ENCODE data around the gene KDM5D. TPM values are rescaled to one million over a fixed set of nuclear protein-coding genes. Genes with fewer than 3 reads are reported as not detected.

KDM5D gene
- 32.9 TPM for total RNA-seq

- H3K4me3 ChIP-seq (ENCODE audit: low read length in 3 of 3): peak within 1 kb of the TSS in 2 of 3 donors; percentile 79 to 88
Measured at GRCh38 chrY:19744381-19745378, at the start of gene KDM5D. Gene KDM5D, minus strand, starts transcription at chrY:19744726. Its CDS starts 192 bp downstream, at chrY:19744534.

DNA sequence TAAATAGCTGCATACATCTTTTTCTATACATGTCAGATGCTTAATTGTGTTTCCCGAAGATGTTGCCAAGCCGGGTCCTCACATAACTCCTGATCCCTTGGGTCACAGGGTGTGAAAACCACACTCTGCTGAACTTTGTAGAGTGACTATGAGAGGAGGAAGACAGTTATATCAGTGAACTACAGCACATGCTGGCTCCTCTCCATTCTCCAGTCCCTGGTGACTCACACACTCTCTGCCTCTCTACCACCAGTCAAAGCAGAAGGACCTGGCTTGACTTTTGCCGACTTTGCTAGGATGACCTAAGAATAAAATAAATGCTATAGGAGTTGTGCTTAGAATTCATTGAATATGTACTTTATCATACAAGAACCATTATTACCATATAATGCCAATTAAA is 23.8 kb upstream of the KDM5D start:
- no peaks in the 10 kb centered on the region for H3K9me3 ChIP-seq (ENCODE audit: control insufficient read depth in 3 of 3, low read length in 3 of 3)
- no peaks in the 10 kb centered on the region for H3K27me3 ChIP-seq (ENCODE audit: control insufficient read depth in 3 of 3, insufficient read depth in 3 of 3, low read length in 3 of 3)
- no peaks in the 10 kb centered on the region for H3K36me3 ChIP-seq (ENCODE audit: control insufficient read depth in 3 of 3, insufficient read depth in 3 of 3, low read length in 3 of 3)
- no peak overlapping the region for H3K9ac ChIP-seq (ENCODE audit: low read depth in 1 of 3, low read length in 3 of 3)
- no peak overlapping the region for H3K4me3 ChIP-seq (ENCODE audit: low read length in 3 of 3)
- H3K27ac ChIP-seq (ENCODE audit: low read depth, low read length): no peak overlapping the region
- H3K4me1 ChIP-seq (ENCODE audit: control insufficient read depth in 3 of 3, insufficient read depth in 3 of 3, low read length in 3 of 3): no peaks in the 10 kb centered on the region

More at GRCh38 chrY:19744381-19745378, at the start of gene KDM5D:
- H3K4me1 ChIP-seq (ENCODE audit: control insufficient read depth in 3 of 3, insufficient read depth in 3 of 3, low read length in 3 of 3): peaks cover 0 to 2% (median 0%) of the 10 kb centered on the region in 3 donors
- H3K27me3 ChIP-seq (ENCODE audit: control insufficient read depth in 3 of 3, insufficient read depth in 3 of 3, low read length in 3 of 3): no peaks in the 10 kb centered on the region
- H3K9ac ChIP-seq (ENCODE audit: low read depth in 1 of 3, low read length in 3 of 3): peak within 1 kb of the TSS in 2 of 3 donors; percentile 78 to 95
- no peak within 1 kb of the TSS for H3K27ac ChIP-seq (ENCODE audit: low read depth, low read length)
- peaks cover 0 to 11% (median 7%) of the 10 kb centered on the region in 3 donors for H3K36me3 ChIP-seq (ENCODE audit: control insufficient read depth in 3 of 3, insufficient read depth in 3 of 3, low read length in 3 of 3)
- H3K9me3 ChIP-seq (ENCODE audit: control insufficient read depth in 3 of 3, low read length in 3 of 3): no peaks in the 10 kb centered on the region

DNA sequence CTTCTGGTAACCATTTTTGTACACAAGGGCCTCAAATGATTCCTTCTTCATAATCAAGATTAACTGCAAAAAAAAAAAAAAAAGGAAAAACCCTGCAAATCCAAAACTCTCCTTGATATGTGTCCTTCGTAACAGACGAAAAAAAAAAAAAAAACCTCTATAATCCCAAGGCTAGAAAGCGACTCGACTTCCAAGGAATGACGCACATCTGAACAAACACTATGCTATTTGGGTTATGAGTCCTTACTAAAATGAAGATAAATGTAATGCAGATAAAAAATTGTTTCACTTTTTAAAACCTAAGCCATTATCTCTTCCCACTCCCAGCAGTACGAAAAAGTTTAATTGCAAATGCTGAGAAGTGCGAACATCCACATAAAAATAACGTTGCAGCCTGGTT is 1.2 kb downstream of the KDM5D start:
- Histone ChIP-seq H3K9me3 (ENCODE audit: control insufficient read depth in 3 of 3, low read length in 3 of 3) (no peaks in the 10 kb centered on the region), H3K9ac (ENCODE audit: low read depth in 1 of 3, low read length in 3 of 3) (peak overlapping the region in 2 of 3 donors; percentile 4 to 78), H3K4me3 (ENCODE audit: low read length in 3 of 3) (peak overlapping the region in 2 of 3 donors; percentile 79 to 88), H3K36me3 (ENCODE audit: control insufficient read depth in 3 of 3, insufficient read depth in 3 of 3, low read length in 3 of 3) (peaks cover 0 to 18% (median 10%) of the 10 kb centered on the region in 3 donors), H3K4me1 (ENCODE audit: control insufficient read depth in 3 of 3, insufficient read depth in 3 of 3, low read length in 3 of 3) (peaks cover 0 to 2% (median 0%) of the 10 kb centered on the region in 3 donors), H3K27me3 (ENCODE audit: control insufficient read depth in 3 of 3, insufficient read depth in 3 of 3, low read length in 3 of 3) (no peaks in the 10 kb centered on the region), H3K27ac (ENCODE audit: low read depth, low read length) (no peak overlapping the region)

DNA sequence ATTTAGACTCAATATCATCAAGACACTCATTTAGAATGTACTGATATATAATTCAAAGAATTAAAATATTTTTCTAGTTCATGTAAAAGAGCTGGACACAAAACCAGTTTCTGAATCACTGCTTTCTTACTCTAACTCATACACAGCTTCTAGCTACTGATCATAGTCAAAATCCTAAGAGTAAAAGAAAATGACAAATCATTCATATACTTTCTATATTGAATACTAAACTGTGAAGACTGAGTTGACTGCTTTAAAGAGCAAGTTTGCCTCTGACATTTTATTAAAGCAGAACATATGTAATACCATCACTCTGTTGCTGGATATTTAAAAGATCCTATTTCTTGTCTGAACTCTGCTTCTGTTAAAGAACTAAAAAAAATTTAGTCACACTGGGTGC is 2.4 kb downstream of the KDM5D start:
- H3K4me1 ChIP-seq (ENCODE audit: control insufficient read depth in 3 of 3, insufficient read depth in 3 of 3, low read length in 3 of 3): peaks cover 0 to 2% (median 0%) of the 10 kb centered on the region in 3 donors
- no peak overlapping the region for H3K4me3 ChIP-seq (ENCODE audit: low read length in 3 of 3)
- H3K36me3 ChIP-seq (ENCODE audit: control insufficient read depth in 3 of 3, insufficient read depth in 3 of 3, low read length in 3 of 3): peaks cover 0 to 18% (median 10%) of the 10 kb centered on the region in 3 donors
- no peak overlapping the region for H3K27ac ChIP-seq (ENCODE audit: low read depth, low read length)
- H3K9ac ChIP-seq (ENCODE audit: low read depth in 1 of 3, low read length in 3 of 3): no peak overlapping the region
- no peaks in the 10 kb centered on the region for H3K27me3 ChIP-seq (ENCODE audit: control insufficient read depth in 3 of 3, insufficient read depth in 3 of 3, low read length in 3 of 3)
- no peaks in the 10 kb centered on the region for H3K9me3 ChIP-seq (ENCODE audit: control insufficient read depth in 3 of 3, low read length in 3 of 3)

- no peaks in the 10 kb centered on the region for H3K27me3 ChIP-seq (ENCODE audit: control insufficient read depth in 3 of 3, insufficient read depth in 3 of 3, low read length in 3 of 3)
- peaks cover 0 to 35% (median 22%) of the 10 kb centered on the region in 3 donors for H3K36me3 ChIP-seq (ENCODE audit: control insufficient read depth in 3 of 3, insufficient read depth in 3 of 3, low read length in 3 of 3)
- no peak overlapping the region for H3K4me3 ChIP-seq (ENCODE audit: low read length in 3 of 3)
- H3K4me1 ChIP-seq (ENCODE audit: control insufficient read depth in 3 of 3, insufficient read depth in 3 of 3, low read length in 3 of 3): no peaks in the 10 kb centered on the region
- no peaks in the 10 kb centered on the region for H3K9me3 ChIP-seq (ENCODE audit: control insufficient read depth in 3 of 3, low read length in 3 of 3)
- H3K9ac ChIP-seq (ENCODE audit: low read depth in 1 of 3, low read length in 3 of 3): no peak overlapping the region
- H3K27ac ChIP-seq (ENCODE audit: low read depth, low read length): no peak overlapping the region
Measured at GRCh38 chrY:19734425-19734824, 10.1 kb downstream of the KDM5D start.

GRCh38 chrY:19717950-19718349 is 26.6 kb downstream of the KDM5D start:
- no peaks in the 10 kb centered on the region for H3K27me3 ChIP-seq (ENCODE audit: control insufficient read depth in 3 of 3, insufficient read depth in 3 of 3, low read length in 3 of 3)
- peaks cover 0 to 40% (median 28%) of the 10 kb centered on the region in 3 donors for H3K36me3 ChIP-seq (ENCODE audit: control insufficient read depth in 3 of 3, insufficient read depth in 3 of 3, low read length in 3 of 3)
- H3K4me1 ChIP-seq (ENCODE audit: control insufficient read depth in 3 of 3, insufficient read depth in 3 of 3, low read length in 3 of 3): no peaks in the 10 kb centered on the region
- no peak overlapping the region for H3K4me3 ChIP-seq (ENCODE audit: low read length in 3 of 3)
- no peak overlapping the region for H3K27ac ChIP-seq (ENCODE audit: low read depth, low read length)
- H3K9me3 ChIP-seq (ENCODE audit: control insufficient read depth in 3 of 3, low read length in 3 of 3): no peaks in the 10 kb centered on the region
- no peak overlapping the region for H3K9ac ChIP-seq (ENCODE audit: low read depth in 1 of 3, low read length in 3 of 3)

DNA sequence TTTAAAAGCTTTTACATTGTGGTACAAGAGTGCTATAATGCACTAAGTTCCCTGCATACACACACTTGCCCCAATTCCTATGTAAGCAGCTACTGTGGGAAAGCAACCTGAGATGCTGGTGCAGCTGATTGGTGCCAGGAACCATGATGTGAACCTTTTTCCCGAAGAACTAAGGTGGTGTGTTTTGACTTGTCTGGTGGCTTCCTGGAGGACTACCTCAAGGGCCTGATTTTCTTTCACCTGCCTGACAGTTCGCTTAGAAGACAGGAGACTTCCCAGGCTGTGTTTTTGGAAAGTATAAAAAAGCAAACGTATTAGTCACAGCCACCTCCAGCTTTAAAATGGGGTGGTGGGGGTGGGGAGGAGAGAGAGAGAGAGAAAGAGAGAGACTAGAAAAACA is 27.4 kb downstream of the KDM5D start:
- Histone ChIP-seq H3K9me3 (ENCODE audit: control insufficient read depth in 3 of 3, low read length in 3 of 3) (no peaks in the 10 kb centered on the region), H3K9ac (ENCODE audit: low read depth in 1 of 3, low read length in 3 of 3) (no peak overlapping the region), H3K4me3 (ENCODE audit: low read length in 3 of 3) (no peak overlapping the region), H3K4me1 (ENCODE audit: control insufficient read depth in 3 of 3, insufficient read depth in 3 of 3, low read length in 3 of 3) (no peaks in the 10 kb centered on the region), H3K27me3 (ENCODE audit: control insufficient read depth in 3 of 3, insufficient read depth in 3 of 3, low read length in 3 of 3) (no peaks in the 10 kb centered on the region), H3K36me3 (ENCODE audit: control insufficient read depth in 3 of 3, insufficient read depth in 3 of 3, low read length in 3 of 3) (peaks cover 0 to 41% (median 28%) of the 10 kb centered on the region in 3 donors), H3K27ac (ENCODE audit: low read depth, low read length) (no peak overlapping the region)

GRCh38 chrY:19715226-19715625 is 29.3 kb downstream of the KDM5D start:
- Histone ChIP-seq H3K27me3 (ENCODE audit: control insufficient read depth in 3 of 3, insufficient read depth in 3 of 3, low read length in 3 of 3) (no peaks in the 10 kb centered on the region), H3K4me3 (ENCODE audit: low read length in 3 of 3) (no peak overlapping the region), H3K4me1 (ENCODE audit: control insufficient read depth in 3 of 3, insufficient read depth in 3 of 3, low read length in 3 of 3) (no peaks in the 10 kb centered on the region), H3K9ac (ENCODE audit: low read depth in 1 of 3, low read length in 3 of 3) (no peak overlapping the region), H3K27ac (ENCODE audit: low read depth, low read length) (no peak overlapping the region), H3K36me3 (ENCODE audit: control insufficient read depth in 3 of 3, insufficient read depth in 3 of 3, low read length in 3 of 3) (peaks cover 0 to 39% (median 20%) of the 10 kb centered on the region in 3 donors), H3K9me3 (ENCODE audit: control insufficient read depth in 3 of 3, low read length in 3 of 3) (no peaks in the 10 kb centered on the region)

- H3K27me3 ChIP-seq (ENCODE audit: control insufficient read depth in 3 of 3, insufficient read depth in 3 of 3, low read length in 3 of 3): no peaks in the 10 kb centered on the region
- no peak overlapping the region for H3K4me3 ChIP-seq (ENCODE audit: low read length in 3 of 3)
- no peak overlapping the region for H3K9ac ChIP-seq (ENCODE audit: low read depth in 1 of 3, low read length in 3 of 3)
- no peaks in the 10 kb centered on the region for H3K4me1 ChIP-seq (ENCODE audit: control insufficient read depth in 3 of 3, insufficient read depth in 3 of 3, low read length in 3 of 3)
- H3K9me3 ChIP-seq (ENCODE audit: control insufficient read depth in 3 of 3, low read length in 3 of 3): no peaks in the 10 kb centered on the region
- H3K36me3 ChIP-seq (ENCODE audit: control insufficient read depth in 3 of 3, insufficient read depth in 3 of 3, low read length in 3 of 3): peaks cover 0 to 54% (median 32%) of the 10 kb centered on the region in 3 donors
- no peak overlapping the region for H3K27ac ChIP-seq (ENCODE audit: low read depth, low read length)
Measured at GRCh38 chrY:19713430-19713829, 31.1 kb downstream of the KDM5D start.

DNA sequence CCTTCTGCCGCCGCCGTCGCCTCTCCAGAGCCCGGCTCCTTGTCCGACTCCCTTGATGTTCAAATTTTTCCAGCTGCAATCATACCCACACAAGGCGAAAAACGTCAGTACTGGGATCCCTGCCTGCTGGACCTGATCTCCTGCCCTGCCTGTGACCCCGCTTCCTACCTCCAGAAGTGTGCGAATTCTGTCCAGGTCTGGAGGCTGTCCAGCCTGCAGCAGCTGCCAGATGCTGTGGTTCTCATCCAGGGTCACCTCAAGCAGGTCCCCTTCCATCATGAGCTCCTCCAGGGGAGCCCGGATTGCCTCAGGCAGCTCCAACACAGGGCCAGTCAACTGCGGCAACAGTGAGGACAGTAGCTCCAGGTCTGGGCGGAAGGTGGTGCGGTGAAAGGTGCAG is 38.3 kb downstream of the KDM5D start:
- Histone ChIP-seq H3K4me3 (ENCODE audit: low read length in 3 of 3) (no peak overlapping the region), H3K27me3 (ENCODE audit: control insufficient read depth in 3 of 3, insufficient read depth in 3 of 3, low read length in 3 of 3) (no peaks in the 10 kb centered on the region), H3K27ac (ENCODE audit: low read depth, low read length) (no peak overlapping the region), H3K9ac (ENCODE audit: low read depth in 1 of 3, low read length in 3 of 3) (no peak overlapping the region), H3K9me3 (ENCODE audit: control insufficient read depth in 3 of 3, low read length in 3 of 3) (no peaks in the 10 kb centered on the region), H3K36me3 (ENCODE audit: control insufficient read depth in 3 of 3, insufficient read depth in 3 of 3, low read length in 3 of 3) (peaks cover 0 to 55% (median 49%) of the 10 kb centered on the region in 3 donors), H3K4me1 (ENCODE audit: control insufficient read depth in 3 of 3, insufficient read depth in 3 of 3, low read length in 3 of 3) (no peaks in the 10 kb centered on the region)
